GM12878 (cell line): ENCODE data around the gene NAMPT. TPM values are rescaled to one million over a fixed set of nuclear protein-coding genes. Genes with fewer than 3 reads are reported as not detected.

Source experiments
- ATAC-seq: fragments of 200-7000 bp; cut with Tn5 transposase; 3 replicates; pipeline ENCODE4 v1.9.1; 2020; ENCODE audit warnings: mild to moderate bottlenecking, moderate library complexity
- BruUV-seq: library from RNA; stranded (reverse); fragments of 400-500 nt; replicated peaks from 2 replicates; lab custom pipeline; 2021; lab: Mats Ljungman, UMichigan
- CTCF ChIA-PET: fragments of 300-600 bp; sonication (Branson Sonifier 250); formaldehyde crosslinking; extraction: SDS; loops from one replicate; lab custom pipeline; 2021; ENCODE audit warnings: inconsistent platforms; lab: Yijun Ruan, JAX
- POLR2A ChIA-PET: fragments of 350-600 bp; formaldehyde crosslinking; extraction: SDS; loops from one replicate; lab custom pipeline; 2021; ENCODE audit warnings: inconsistent platforms; lab: Charles Lee
- RAD21 ChIA-PET: fragments of 300-600 bp; sonication (Branson Sonifier 250); formaldehyde crosslinking; loops from one replicate; lab custom pipeline; 2023; ENCODE audit warnings: antibody characterized with exemption; ENCODE audit not compliant: unreplicated experiment; lab: Charles Lee
- SMC1A ChIA-PET: fragments of 300-600 bp; sonication (Branson Sonifier 250); formaldehyde crosslinking; loops from one replicate; lab custom pipeline; 2023; ENCODE audit not compliant: unreplicated experiment, uncharacterized antibody; lab: Charles Lee
- DNase-seq: peaks from one replicate; pipeline ENCODE4 v3.0.0-alpha.2; 2011; ENCODE audit warnings: low read depth, low spot score
- FAIRE-seq: peaks from 3 replicates; lab custom pipeline; 2011; peaks lifted over from hg19 to GRCh38; lab: Jason Lieb, UNC
- H2AFZ ChIP-seq: 2 replicates; pipeline ENCODE4 v1.6.0; 2011; ENCODE audit warnings: low read depth, low read length, control low read depth; ENCODE audit not compliant: control insufficient read depth
- H3K27ac ChIP-seq: 2 replicates; pipeline ENCODE4 v1.5.1; 2011; ENCODE audit warnings: control low read depth; ENCODE audit not compliant: control insufficient read depth, insufficient read depth
- H3K27me3 ChIP-seq, 2 experiments: replicated peaks in 1 of 2; 2 replicates each; pipeline versions ENCODE4 v1.6.0 to v1.6.1; 2011; ENCODE audit warnings: low read length in 1 of 2; ENCODE audit not compliant: control insufficient read depth in 2 of 2, insufficient read depth in 2 of 2
- H3K36me3 ChIP-seq, 2 experiments: 2 replicates each; pipeline ENCODE4 v1.5.1; 2011; ENCODE audit warnings: low read length in 1 of 2; ENCODE audit not compliant: control insufficient read depth in 2 of 2, insufficient read depth in 2 of 2
- H3K4me1 ChIP-seq: 2 replicates; pipeline ENCODE4 v1.6.1; 2011; ENCODE audit warnings: mild to moderate bottlenecking, low read length, moderate library complexity, mixed read lengths; ENCODE audit not compliant: control insufficient read depth, insufficient read depth
- H3K4me2 ChIP-seq: 2 replicates; pipeline ENCODE4 v1.6.0; 2011; ENCODE audit warnings: control low read depth; ENCODE audit not compliant: control insufficient read depth, insufficient read depth
- H3K4me3 ChIP-seq: fragments of 200-600 bp; sonication (generic); 2 replicates; pipeline ENCODE4 v1.5.1; 2016
- H3K79me2 ChIP-seq: 2 replicates; pipeline ENCODE4 v1.6.0; 2011; ENCODE audit warnings: low read length; ENCODE audit not compliant: control insufficient read depth, insufficient read depth
- H3K9ac ChIP-seq: 2 replicates; pipeline ENCODE4 v1.8.0; 2011; ENCODE audit warnings: low read length, control low read depth, mixed read lengths; ENCODE audit not compliant: control insufficient read depth, insufficient read depth
- H3K9me3 ChIP-seq: replicated peaks from 3 replicates; pipeline ENCODE4 v1.5.1; 2011; ENCODE audit warnings: mild to moderate bottlenecking, low read length; ENCODE audit not compliant: control insufficient read depth, insufficient read depth
- H4K20me1 ChIP-seq: 2 replicates; pipeline ENCODE4 v1.6.0; 2011; ENCODE audit not compliant: control insufficient read depth, insufficient read depth
- ATF7 ChIP-seq: fragments of 450-650 bp; IDR thresholded peaks from 2 replicates; pipeline ENCODE4 v1.6.1; 2016; ENCODE audit warnings: low read depth, mild to moderate bottlenecking
- BACH1 ChIP-seq: fragments of 450-650 bp; IDR thresholded peaks from 2 replicates; pipeline ENCODE4 v1.6.1; 2017; ENCODE audit warnings: mild to moderate bottlenecking, borderline replicate concordance
- FOS ChIP-seq: IDR thresholded peaks from 3 replicates; pipeline ENCODE4 v1.6.1; 2011; ENCODE audit warnings: borderline replicate concordance; ENCODE audit not compliant: insufficient read length; ENCODE audit errors: extremely low read depth
- GATAD2B ChIP-seq: fragments of 450-650 bp; conservative IDR thresholded peaks from 2 replicates; pipeline ENCODE4 v1.6.1; 2017; ENCODE audit warnings: low read depth, mild to moderate bottlenecking, moderate library complexity
- POLR2AphosphoS5 ChIP-seq: IDR thresholded peaks from 2 replicates; pipeline ENCODE4 v1.6.1; 2011; ENCODE audit warnings: mild to moderate bottlenecking, low read length, inconsistent platforms
- RELA ChIP-seq: fragments of 450-650 bp; IDR thresholded peaks from 2 replicates; pipeline ENCODE4 v1.8.0; 2014; ENCODE audit warnings: borderline replicate concordance; ENCODE audit not compliant: partially characterized antibody
- SRF ChIP-seq, 2 experiments: IDR thresholded peaks; 2 replicates each; pipeline ENCODE4 v1.6.1; 2011; ENCODE audit warnings: low read depth in 2 of 2, low read length in 2 of 2, mild to moderate bottlenecking in 1 of 2, moderate library complexity in 1 of 2
- SUPT20H ChIP-seq: IDR thresholded peaks from 2 replicates; pipeline ENCODE4 v1.6.1; 2011; ENCODE audit warnings: low read depth, mild to moderate bottlenecking, low read length, moderate library complexity, borderline replicate concordance; ENCODE audit not compliant: control insufficient read depth
- TCF7 ChIP-seq: IDR thresholded peaks from 2 replicates; pipeline ENCODE4 v1.6.1; 2014; ENCODE audit warnings: antibody characterized with exemption, borderline replicate concordance
- WGBS: methylation state at CpG from one replicate; pipeline ENCODE4 v1.1.6; 2016; ENCODE audit warnings: low lambda C conversion rate; ENCODE audit not compliant: insufficient replicate concordance, insufficient coverage; ENCODE audit errors: missing lambda C conversion rate; 5-methylcytosine and 5-hydroxymethylcytosine counted together
- in situ Hi-C: fragments of 300-500 bp; cut with MboI; formaldehyde crosslinking; loops from 9 replicates; pipeline ENCODE4 v1.14.3; 2018; ENCODE audit warnings: mixed read lengths
- intact Hi-C: fragments of 100-400 bp; cut with micrococcal nuclease; formaldehyde crosslinking; loops from one replicate; pipeline ENCODE4 v1.14.2; 2022; ENCODE audit not compliant: unreplicated experiment
- polyA plus RNA-seq, 11 experiments: library from polyadenylated mRNA; depleted of rRNA in 4 of 11; unstranded in 6 of 11; stranded (reverse) in 5 of 11; fragments of >200 nt; fragmentation: Nextera tagmentation in 4 of 11; fragmentation: Illumina TruSeq in 1 of 11; extraction: Ambion mirVana in 4 of 11; extraction: Trizol in 1 of 11; gene quantifications; 1 replicate in 1 of 11; 2 replicates in 10 of 11; pipeline versions ENCODE4 v1.2.1 to v1.2.3, GENCODE V29; 2011 to 2016; ENCODE audit warnings: inconsistent platforms in 2 of 11, missing spikeins in 2 of 11, low read depth in 1 of 11
- total RNA-seq, 4 experiments: library from RNA; depleted of rRNA in 3 of 4; stranded (reverse); fragments of >200 nt in 3 of 4; fragmentation: Illumina TruSeq in 1 of 4; extraction: Trizol in 1 of 4; gene quantifications; 2 replicates each; pipeline versions ENCODE4 v1.2.1 to v1.2.3, GENCODE V29; 2013 to 2021
- TF ChIP-seq, protein P1 (sequence below), 3 experiments: IDR thresholded peaks in 2 of 3; conservative IDR thresholded peaks in 1 of 3; 2 replicates each; pipeline ENCODE4 v1.5.1; 2011; ENCODE audit warnings: low read depth in 3 of 3, low read length in 3 of 3, mild to moderate bottlenecking in 3 of 3, control low read depth in 2 of 3, moderate library complexity in 2 of 3, inconsistent platforms in 1 of 3, mixed read lengths in 1 of 3; ENCODE audit not compliant: control insufficient read depth in 2 of 3, insufficient read depth in 1 of 3; ENCODE audit errors: extremely low read depth in 1 of 3
- TF ChIP-seq, protein P2 (sequence below): fragments of 450-650 bp; formaldehyde crosslinking; IDR thresholded peaks from 2 replicates; pipeline ENCODE4 v1.4.0; 2020; ENCODE audit warnings: mild to moderate bottlenecking, moderate library complexity
- TF ChIP-seq, protein P3 (sequence below): IDR thresholded peaks from 2 replicates; pipeline ENCODE4 v1.6.1; 2012; ENCODE audit warnings: low read depth, low read length, improper control_type of control experiment
- TF ChIP-seq, protein P4 (sequence below): fragments of 450-650 bp; IDR thresholded peaks from 2 replicates; pipeline ENCODE4 v1.6.1; 2014; ENCODE audit warnings: mild to moderate bottlenecking

NAMPT gene
- total and polyA plus RNA-seq, 10 of the 15 experiments (the other 5 are each of a cell fraction or from before 2014, with no cell fraction given), result 28.3 to 173 (median 75.0) TPM

DNA sequence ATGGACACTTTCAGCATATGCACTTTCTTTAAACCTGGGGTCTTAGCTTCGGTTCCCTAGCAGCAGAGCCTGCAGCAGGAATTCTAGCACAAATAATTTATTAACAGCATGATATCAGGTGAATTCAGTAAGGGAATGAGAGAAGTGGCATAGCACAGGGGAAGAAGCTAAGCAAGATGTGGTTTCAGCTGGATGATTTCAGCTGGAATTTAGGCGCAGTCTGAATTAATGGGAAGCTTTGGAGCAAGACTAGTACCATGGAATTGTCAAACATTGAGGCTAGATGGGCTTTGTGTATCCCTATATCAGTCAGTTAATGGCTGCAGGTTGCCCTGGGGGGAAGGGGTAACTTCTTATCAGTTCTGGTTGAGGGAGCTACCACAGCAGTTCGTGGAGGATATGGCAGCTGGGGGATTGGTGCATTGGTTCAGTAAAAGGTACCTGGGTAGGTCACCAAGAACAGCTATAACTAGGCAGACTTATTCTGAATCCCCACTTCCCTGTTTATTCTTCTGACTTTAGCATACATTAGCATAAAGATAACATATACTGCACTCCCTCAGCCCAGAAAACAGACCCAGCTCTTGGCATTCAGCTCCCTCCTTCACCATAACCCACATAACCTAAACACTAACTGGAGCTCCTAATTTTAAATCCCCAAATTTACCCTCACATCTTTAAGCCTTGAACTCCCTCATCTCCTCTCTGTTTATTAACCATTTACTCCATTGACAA lies 46.8 kb upstream of the NAMPT start:
- Histone ChIP-seq H3K36me3 (no peaks in the 10 kb centered on the region), H3K27ac (no peak overlapping the region), H3K4me3 (no peak overlapping the region), H3K79me2 (no peaks in the 10 kb centered on the region), H4K20me1 (no peaks in the 10 kb centered on the region), H3K9ac (no peak overlapping the region), H3K4me1 (no peaks in the 10 kb centered on the region), H3K9me3 (no peaks in the 10 kb centered on the region), H3K4me2 (no peak overlapping the region), H2AFZ (no peak overlapping the region), H3K27me3 (no peaks in the 10 kb centered on the region)
- CTCF ChIA-PET, result interaction anchor here (0.6 to 1.5 kb wide), 8 partner anchors 8 to 154 kb away, joined by 3 to 5 read pairs (median 3); no protein-coding TSS in a partner anchor
- in situ Hi-C loops, result no loop called here
- FAIRE-seq (no peak), ATAC-seq (no peak; the same call in 2 of the 3 replicates), DNase-seq (no peak)
- SMC1A ChIA-PET, result interaction anchor here (0.8 to 2.6 kb wide), 9 partner anchors 12 to 131 kb away, joined by 3 to 14 read pairs (median 5); no protein-coding TSS in a partner anchor
- POLR2A ChIA-PET, result interaction anchor here (0.9 to 1.3 kb wide), 5 partner anchors 13 to 94 kb away, joined by 3 to 4 read pairs (median 3); no protein-coding TSS in a partner anchor
- no peak for TF ChIP-seq TCF7
- no peak for TF ChIP-seq ATF7
- TF ChIP-seq BACH1, result no peak
- TF ChIP-seq, protein P1, sequence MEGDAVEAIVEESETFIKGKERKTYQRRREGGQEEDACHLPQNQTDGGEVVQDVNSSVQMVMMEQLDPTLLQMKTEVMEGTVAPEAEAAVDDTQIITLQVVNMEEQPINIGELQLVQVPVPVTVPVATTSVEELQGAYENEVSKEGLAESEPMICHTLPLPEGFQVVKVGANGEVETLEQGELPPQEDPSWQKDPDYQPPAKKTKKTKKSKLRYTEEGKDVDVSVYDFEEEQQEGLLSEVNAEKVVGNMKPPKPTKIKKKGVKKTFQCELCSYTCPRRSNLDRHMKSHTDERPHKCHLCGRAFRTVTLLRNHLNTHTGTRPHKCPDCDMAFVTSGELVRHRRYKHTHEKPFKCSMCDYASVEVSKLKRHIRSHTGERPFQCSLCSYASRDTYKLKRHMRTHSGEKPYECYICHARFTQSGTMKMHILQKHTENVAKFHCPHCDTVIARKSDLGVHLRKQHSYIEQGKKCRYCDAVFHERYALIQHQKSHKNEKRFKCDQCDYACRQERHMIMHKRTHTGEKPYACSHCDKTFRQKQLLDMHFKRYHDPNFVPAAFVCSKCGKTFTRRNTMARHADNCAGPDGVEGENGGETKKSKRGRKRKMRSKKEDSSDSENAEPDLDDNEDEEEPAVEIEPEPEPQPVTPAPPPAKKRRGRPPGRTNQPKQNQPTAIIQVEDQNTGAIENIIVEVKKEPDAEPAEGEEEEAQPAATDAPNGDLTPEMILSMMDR (IDR thresholded peaks at IDR 0.05 in 2 of 3, conservative IDR thresholded peaks at IDR 0.05 in 1 of 3; ENCODE audit: control insufficient read depth in 2 of 3, extremely low read depth in 1 of 3, insufficient read depth in 1 of 3, low read depth in 3 of 3, low read length in 3 of 3), result no peak
- no peak for TF ChIP-seq GATAD2B
- TF ChIP-seq, protein P2, sequence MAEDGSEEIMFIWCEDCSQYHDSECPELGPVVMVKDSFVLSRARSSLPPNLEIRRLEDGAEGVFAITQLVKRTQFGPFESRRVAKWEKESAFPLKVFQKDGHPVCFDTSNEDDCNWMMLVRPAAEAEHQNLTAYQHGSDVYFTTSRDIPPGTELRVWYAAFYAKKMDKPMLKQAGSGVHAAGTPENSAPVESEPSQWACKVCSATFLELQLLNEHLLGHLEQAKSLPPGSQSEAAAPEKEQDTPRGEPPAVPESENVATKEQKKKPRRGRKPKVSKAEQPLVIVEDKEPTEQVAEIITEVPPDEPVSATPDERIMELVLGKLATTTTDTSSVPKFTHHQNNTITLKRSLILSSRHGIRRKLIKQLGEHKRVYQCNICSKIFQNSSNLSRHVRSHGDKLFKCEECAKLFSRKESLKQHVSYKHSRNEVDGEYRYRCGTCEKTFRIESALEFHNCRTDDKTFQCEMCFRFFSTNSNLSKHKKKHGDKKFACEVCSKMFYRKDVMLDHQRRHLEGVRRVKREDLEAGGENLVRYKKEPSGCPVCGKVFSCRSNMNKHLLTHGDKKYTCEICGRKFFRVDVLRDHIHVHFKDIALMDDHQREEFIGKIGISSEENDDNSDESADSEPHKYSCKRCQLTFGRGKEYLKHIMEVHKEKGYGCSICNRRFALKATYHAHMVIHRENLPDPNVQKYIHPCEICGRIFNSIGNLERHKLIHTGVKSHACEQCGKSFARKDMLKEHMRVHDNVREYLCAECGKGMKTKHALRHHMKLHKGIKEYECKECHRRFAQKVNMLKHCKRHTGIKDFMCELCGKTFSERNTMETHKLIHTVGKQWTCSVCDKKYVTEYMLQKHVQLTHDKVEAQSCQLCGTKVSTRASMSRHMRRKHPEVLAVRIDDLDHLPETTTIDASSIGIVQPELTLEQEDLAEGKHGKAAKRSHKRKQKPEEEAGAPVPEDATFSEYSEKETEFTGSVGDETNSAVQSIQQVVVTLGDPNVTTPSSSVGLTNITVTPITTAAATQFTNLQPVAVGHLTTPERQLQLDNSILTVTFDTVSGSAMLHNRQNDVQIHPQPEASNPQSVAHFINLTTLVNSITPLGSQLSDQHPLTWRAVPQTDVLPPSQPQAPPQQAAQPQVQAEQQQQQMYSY (CRISPR knock-in tag), result no peak
- TF ChIP-seq, protein P3, sequence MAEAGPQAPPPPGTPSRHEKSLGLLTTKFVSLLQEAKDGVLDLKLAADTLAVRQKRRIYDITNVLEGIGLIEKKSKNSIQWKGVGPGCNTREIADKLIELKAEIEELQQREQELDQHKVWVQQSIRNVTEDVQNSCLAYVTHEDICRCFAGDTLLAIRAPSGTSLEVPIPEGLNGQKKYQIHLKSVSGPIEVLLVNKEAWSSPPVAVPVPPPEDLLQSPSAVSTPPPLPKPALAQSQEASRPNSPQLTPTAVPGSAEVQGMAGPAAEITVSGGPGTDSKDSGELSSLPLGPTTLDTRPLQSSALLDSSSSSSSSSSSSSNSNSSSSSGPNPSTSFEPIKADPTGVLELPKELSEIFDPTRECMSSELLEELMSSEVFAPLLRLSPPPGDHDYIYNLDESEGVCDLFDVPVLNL, result no peak
- no peak for TF ChIP-seq RELA
- TF ChIP-seq POLR2AphosphoS5, result no peak
- TF ChIP-seq, protein P4, sequence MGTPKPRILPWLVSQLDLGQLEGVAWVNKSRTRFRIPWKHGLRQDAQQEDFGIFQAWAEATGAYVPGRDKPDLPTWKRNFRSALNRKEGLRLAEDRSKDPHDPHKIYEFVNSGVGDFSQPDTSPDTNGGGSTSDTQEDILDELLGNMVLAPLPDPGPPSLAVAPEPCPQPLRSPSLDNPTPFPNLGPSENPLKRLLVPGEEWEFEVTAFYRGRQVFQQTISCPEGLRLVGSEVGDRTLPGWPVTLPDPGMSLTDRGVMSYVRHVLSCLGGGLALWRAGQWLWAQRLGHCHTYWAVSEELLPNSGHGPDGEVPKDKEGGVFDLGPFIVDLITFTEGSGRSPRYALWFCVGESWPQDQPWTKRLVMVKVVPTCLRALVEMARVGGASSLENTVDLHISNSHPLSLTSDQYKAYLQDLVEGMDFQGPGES, result no peak
- TF ChIP-seq FOS, result no peak
- TF ChIP-seq SRF (IDR thresholded peaks at IDR 0.05; ENCODE audit: low read depth in 2 of 2, low read length in 2 of 2), result no peak
- TF ChIP-seq SUPT20H, result no peak
- RAD21 ChIA-PET, result interaction anchor here (0.6 to 2.1 kb wide), 4 partner anchors 15 to 154 kb away, joined by 3 to 7 read pairs (median 3); no protein-coding TSS in a partner anchor
- WGBS, result 41% methylated on average over 3 of the region's 3 CpGs
- intact Hi-C loops, result no loop called here
- BruUV-seq, result no TSS peak
